GM06990 (cell line): ENCODE data around the gene SH2D2A.

Experiments
- DNase-seq: peaks from one replicate; pipeline ENCODE4 v3.0.0-alpha.2; 2011; ENCODE audit not compliant: insufficient read length; ENCODE audit errors: extremely low read depth
- H3K27me3 ChIP-seq: replicated peaks from 2 replicates; pipeline ENCODE4 v1.6.0; 2011; ENCODE audit warnings: low read length; ENCODE audit not compliant: control insufficient read depth, insufficient read depth
- H3K36me3 ChIP-seq: 2 replicates; pipeline ENCODE4 v1.5.1; 2011; ENCODE audit warnings: low read length; ENCODE audit not compliant: control insufficient read depth, insufficient read depth
- H3K4me3 ChIP-seq: replicated peaks from 2 replicates; pipeline ENCODE4 v1.5.1; 2011; ENCODE audit warnings: low read depth, mild to moderate bottlenecking, control low read depth, low read length
- TF ChIP-seq, protein P1 (sequence below): IDR thresholded peaks from 2 replicates; pipeline ENCODE4 v1.5.1; 2011; ENCODE audit warnings: low read length, control low read depth, mild to moderate bottlenecking, inconsistent platforms; ENCODE audit not compliant: insufficient read depth, poor library complexity, severe bottlenecking

Gene SH2D2A

DNA sequence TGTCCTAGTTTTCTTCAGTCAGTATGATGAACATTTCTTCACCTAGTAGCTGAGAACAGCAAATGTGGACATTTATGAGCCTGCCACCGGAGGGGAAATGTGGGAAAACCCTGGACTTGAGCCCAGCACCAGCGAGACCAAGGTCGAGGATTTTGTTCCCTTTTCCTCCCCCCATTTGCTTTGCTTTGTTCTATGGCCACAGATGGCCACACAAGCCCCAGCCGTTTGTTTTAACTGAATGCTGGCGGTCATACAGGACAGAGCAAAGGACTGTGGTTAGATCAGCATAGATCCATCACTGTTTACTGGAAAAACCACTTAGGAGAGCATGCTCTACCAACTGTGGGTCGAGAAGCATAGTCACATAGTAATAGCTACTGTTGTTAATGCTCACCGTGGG, 20.9 kb downstream of the SH2D2A start:
- no peak overlapping the region for H3K4me3 ChIP-seq
- peaks cover 32% of the 10 kb centered on the region for H3K36me3 ChIP-seq
- no peak for DNase-seq

DNA sequence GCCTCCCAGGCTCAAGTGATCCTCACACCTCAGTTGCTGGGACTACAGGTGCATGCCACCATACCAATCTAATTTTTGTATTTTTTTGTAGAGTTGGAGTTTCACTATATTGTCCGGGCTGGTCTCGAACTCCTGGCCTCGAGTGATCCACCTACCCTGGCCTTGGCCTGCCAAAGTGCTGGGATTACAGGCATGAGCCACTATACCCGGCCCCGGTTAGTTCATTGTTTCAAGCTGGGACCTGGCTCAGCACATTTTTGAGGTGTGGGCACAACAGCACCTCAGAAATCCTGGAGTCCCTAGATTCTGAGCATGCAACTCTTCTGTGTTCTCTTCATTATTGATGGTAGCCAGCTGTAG, 21.3 kb downstream of the SH2D2A start:
- DNase-seq, result no peak
- H3K36me3 ChIP-seq, result peaks cover 30% of the 10 kb centered on the region
- no peak overlapping the region for H3K4me3 ChIP-seq
- H3K27me3 ChIP-seq, result no peaks in the 10 kb centered on the region
- TF ChIP-seq, protein P1, sequence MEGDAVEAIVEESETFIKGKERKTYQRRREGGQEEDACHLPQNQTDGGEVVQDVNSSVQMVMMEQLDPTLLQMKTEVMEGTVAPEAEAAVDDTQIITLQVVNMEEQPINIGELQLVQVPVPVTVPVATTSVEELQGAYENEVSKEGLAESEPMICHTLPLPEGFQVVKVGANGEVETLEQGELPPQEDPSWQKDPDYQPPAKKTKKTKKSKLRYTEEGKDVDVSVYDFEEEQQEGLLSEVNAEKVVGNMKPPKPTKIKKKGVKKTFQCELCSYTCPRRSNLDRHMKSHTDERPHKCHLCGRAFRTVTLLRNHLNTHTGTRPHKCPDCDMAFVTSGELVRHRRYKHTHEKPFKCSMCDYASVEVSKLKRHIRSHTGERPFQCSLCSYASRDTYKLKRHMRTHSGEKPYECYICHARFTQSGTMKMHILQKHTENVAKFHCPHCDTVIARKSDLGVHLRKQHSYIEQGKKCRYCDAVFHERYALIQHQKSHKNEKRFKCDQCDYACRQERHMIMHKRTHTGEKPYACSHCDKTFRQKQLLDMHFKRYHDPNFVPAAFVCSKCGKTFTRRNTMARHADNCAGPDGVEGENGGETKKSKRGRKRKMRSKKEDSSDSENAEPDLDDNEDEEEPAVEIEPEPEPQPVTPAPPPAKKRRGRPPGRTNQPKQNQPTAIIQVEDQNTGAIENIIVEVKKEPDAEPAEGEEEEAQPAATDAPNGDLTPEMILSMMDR, result no peak

More for the DNA sequence above, 20.9 kb downstream of the SH2D2A start:
- no peaks in the 10 kb centered on the region for H3K27me3 ChIP-seq
- TF ChIP-seq, protein P1, result no peak

DNA sequence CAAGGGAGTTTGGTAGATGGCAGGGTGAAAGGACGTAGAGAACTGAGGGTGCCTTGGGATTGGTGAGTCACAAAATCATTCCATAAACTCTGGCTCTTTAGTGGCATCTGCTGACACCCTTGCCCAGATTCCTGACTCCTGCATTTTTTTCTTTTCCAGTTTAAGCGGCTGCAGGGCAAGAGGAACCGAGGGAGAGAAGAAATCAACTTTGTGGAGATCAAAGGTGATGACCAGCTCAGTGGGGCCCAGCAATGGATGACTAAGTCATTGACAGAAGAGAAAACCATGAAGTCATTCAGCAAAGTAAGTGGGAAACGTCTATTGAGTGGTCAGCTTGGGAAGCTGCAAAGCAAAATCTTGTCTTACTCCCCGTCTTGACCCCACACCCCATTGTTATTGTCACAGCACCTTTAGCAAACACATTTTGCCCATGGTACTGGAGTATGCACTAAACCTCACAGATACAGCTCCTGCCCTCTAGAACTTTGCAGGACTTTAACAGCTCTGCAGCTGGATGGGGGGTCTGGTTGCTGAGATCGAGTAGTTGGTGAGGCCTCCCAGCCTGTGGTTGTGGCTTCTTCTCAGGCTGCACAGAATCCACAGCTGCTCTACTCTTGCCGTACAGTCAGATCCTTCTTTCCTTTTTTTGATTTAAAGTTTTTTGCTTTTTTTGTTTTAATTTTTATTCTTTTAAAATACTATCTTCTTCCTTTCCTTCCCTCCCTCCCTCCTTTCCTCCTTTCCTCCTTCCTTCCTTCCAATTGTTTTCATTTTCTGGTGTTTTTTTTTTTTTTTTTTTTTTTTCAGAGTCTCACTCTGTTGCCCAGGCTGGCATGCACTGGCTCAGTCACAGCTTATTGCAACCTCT, 21.9 kb downstream of the SH2D2A start:
- no peaks in the 10 kb centered on the region for H3K27me3 ChIP-seq
- peaks cover 28% of the 10 kb centered on the region for H3K36me3 ChIP-seq
- TF ChIP-seq, protein P1, result no peak
- no peak overlapping the region for H3K4me3 ChIP-seq
- DNase-seq, result no peak

- TF ChIP-seq, protein P1, result no peak
- no peak for DNase-seq
- Histone ChIP-seq H3K27me3 (no peaks in the 10 kb centered on the region), H3K4me3 (no peak overlapping the region), H3K36me3 (peaks cover 21% of the 10 kb centered on the region)
These were observed 26.9 kb downstream of the SH2D2A start for GRCh38 chr1:156789621-156790318.

- TF ChIP-seq, protein P1, result no peak
- no peak overlapping the region for H3K4me3 ChIP-seq
- H3K27me3 ChIP-seq, result no peaks in the 10 kb centered on the region
- H3K36me3 ChIP-seq, result peaks cover 18% of the 10 kb centered on the region
- DNase-seq, result no peak
These were observed 28.5 kb downstream of the SH2D2A start for GRCh38 chr1:156788136-156788535.
